Heart left ventricle (tissue), 16 donors: Measurements from ENCODE around the gene SLC4A4. TPM values are rescaled to one million over a fixed set of nuclear protein-coding genes. Genes with fewer than 3 reads are reported as not detected.

ENCODE experiments used
- ATAC-seq, 4 donors: fragments of 200-7000 bp; cut with Tn5 transposase; one replicate each; pipeline ENCODE4 v1.9.1; 2020 to 2022; ENCODE audit warnings: moderate library complexity in 4 of 4, mild to moderate bottlenecking in 3 of 4, moderate number of reproducible peaks in 1 of 4
- DNase-seq, 5 donors: peaks; one replicate each; pipeline ENCODE4 v3.0.0-alpha.2; 2020
- H3K27ac ChIP-seq, 12 donors: fragments of 200-600 bp; sonication (generic) in 4 of 12; one replicate each; pipeline versions ENCODE4 v1.5.0 to v1.8.0; 2016 to 2022; ENCODE audit warnings: mild to moderate bottlenecking in 2 of 12
- H3K27me3 ChIP-seq, 9 donors: fragments of 200-600 bp; sonication (generic) in 2 of 9; one replicate each; pipeline versions ENCODE4 v1.5.1 to v1.8.0; 2016 to 2022; ENCODE audit warnings: mild to moderate bottlenecking in 3 of 9
- H3K36me3 ChIP-seq, 9 donors: fragments of 200-600 bp; sonication (generic) in 2 of 9; one replicate each; pipeline versions ENCODE4 v1.5.0 to v1.8.0; 2018 to 2022; ENCODE audit warnings: mild to moderate bottlenecking in 2 of 9
- H3K4me1 ChIP-seq, 12 donors: fragments of 200-600 bp; sonication (generic) in 4 of 12; one replicate each; pipeline versions ENCODE4 v1.5.0 to v1.8.0; 2016 to 2022; ENCODE audit warnings: mild to moderate bottlenecking in 3 of 12
- H3K4me3 ChIP-seq, 12 donors: fragments of 200-600 bp; sonication (generic) in 4 of 12; one replicate each; pipeline versions ENCODE4 v1.5.0 to v1.8.0; 2017 to 2022; ENCODE audit warnings: mild to moderate bottlenecking in 9 of 12, moderate library complexity in 4 of 12
- H3K9me3 ChIP-seq, 12 donors: fragments of 200-600 bp; sonication (generic) in 4 of 12; one replicate each; pipeline versions ENCODE4 v1.5.0 to v1.8.0; 2016 to 2022; ENCODE audit warnings: mild to moderate bottlenecking in 1 of 12
- CTCF ChIP-seq, 12 donors: fragments of 200-600 bp; sonication (generic) in 4 of 12; IDR thresholded peaks; one replicate each; pipeline versions ENCODE4 v1.5.0 to v1.8.0; 2018 to 2022; ENCODE audit warnings: antibody characterized with exemption in 12 of 12, mild to moderate bottlenecking in 5 of 12
- POLR2A ChIP-seq, 2 donors: fragments of 450-650 bp; IDR thresholded peaks; one replicate each; pipeline ENCODE4 v1.6.1; 2017; ENCODE audit warnings: antibody characterized with exemption in 2 of 2, mild to moderate bottlenecking in 2 of 2, moderate library complexity in 2 of 2
- WGBS, 4 donors: extraction: QIAGEN DNeasy Blood & Tissue Kit in 2 of 4; methylation state at CpG; one replicate each; pipeline versions ENCODE4 v1.1.5 to v1.1.7; 2013 to 2018; 5-methylcytosine and 5-hydroxymethylcytosine counted together
- intact Hi-C, 10 donors: fragments of 100-400 bp; cut with DNase I; formaldehyde crosslinking; loops; one replicate each; pipeline versions ENCODE4 v1.11.1 to v1.14.2; 2022
- polyA plus RNA-seq, 2 donors: library from polyadenylated mRNA; stranded (reverse); fragments of 200-250 nt; gene quantifications; one replicate each; pipeline ENCODE4 v1.2.3, GENCODE V29; 2013
- total RNA-seq, 9 donors: library from RNA; depleted of rRNA in 2 of 9; stranded (reverse); fragments of >200 nt in 2 of 9; fragmentation: NEBNext Ultra II Directional in 3 of 9; extraction: Animal tissue kit (Norgen Biotek cat#: 25700) in 3 of 9; gene quantifications; one replicate each; pipeline versions ENCODE4 v1.1.0 to v1.2.4, GENCODE V29; 2016 to 2023
- donor health status: ischemic (EF 13 %, LVEDD 7.1; RV severe dilation, severe dysfunction).
- donor health status: healthy with polysubstance abuse.
- donor health status: DM: no; HTN: yes; CAD: no.
- donor health status: DM: no; HTN: no; CAD: no.
- donor health status: ischemic (EF 25% LVEDD 6.9; RV normal size, moderate dysfunction).
- donor health status: ischemic (EF 25% LVEDD 5.7; RV mildly dilated, moderate dysfunction).
- donor health status: healthy.
- donor health status: DM: yes; HTN: yes; CAD: no.
- donor health status: ischemic (EF 35%, LVEDD 5.7; RV mildly dilated, moderate dysfunction).
- donor health status: nonischemic (EF 11% LVEDD 7.7; RV severe dilation, severe dysfunction).
- donor health status: DM: yes; HTN: yes; CAD: no.
- donor health status: PGD.
- donor health status: ischemic (EF 29% LVEDD 5.4; RV normal size, mild dysfunction).
- donor health status: nonischemic (EF 23%, LVEDD 6.1; RV moderate dilation, normal function).

Gene SLC4A4
- total and polyA plus RNA-seq, 11 donors = 3.7 to 48.0 (median 17.9) TPM

GRCh38 chr4:71469541-71469940, 130.7 kb downstream of the SLC4A4 start:
- H3K36me3 ChIP-seq = peaks cover 0 to 18% (median 0%) of the 10 kb centered on the region in 9 donors
- TF ChIP-seq CTCF (IDR thresholded peaks at IDR 0.05) = no peak
- TF ChIP-seq POLR2A (IDR thresholded peaks at IDR 0.05) = no peak
- no peaks in the 10 kb centered on the region for H3K4me1 ChIP-seq
- no peak overlapping the region for H3K27ac ChIP-seq
- ATAC-seq (no peak), DNase-seq (no peak)
- intact Hi-C loops = loop anchor here in 1 of 10 donors (10.0 kb wide), 1 partner anchor 85 kb away; no protein-coding TSS in a partner anchor
- H3K9me3 ChIP-seq = no peaks in the 10 kb centered on the region
- H3K27me3 ChIP-seq = no peaks in the 10 kb centered on the region
- H3K4me3 ChIP-seq = no peak overlapping the region

- no peak for DNase-seq
- intact Hi-C loops = no loop called here
- TF ChIP-seq CTCF (IDR thresholded peaks at IDR 0.05) = no peak
- TF ChIP-seq POLR2A (IDR thresholded peaks at IDR 0.05) = no peak
- Histone ChIP-seq H3K27me3 (no peaks in the 10 kb centered on the region), H3K4me1 (no peaks in the 10 kb centered on the region), H3K27ac (no peak overlapping the region), H3K4me3 (no peak overlapping the region), H3K36me3 (peaks cover 0 to 18% (median 0%) of the 10 kb centered on the region in 9 donors), H3K9me3 (no peaks in the 10 kb centered on the region)
- ATAC-seq = no peak
Measured at GRCh38 chr4:71470524-71470923, 131.7 kb downstream of the SLC4A4 start.

- Histone ChIP-seq H3K4me1 (no peaks in the 10 kb centered on the region), H3K27me3 (no peaks in the 10 kb centered on the region), H3K9me3 (no peaks in the 10 kb centered on the region), H3K27ac (no peak overlapping the region), H3K36me3 (peaks cover 0 to 8% (median 0%) of the 10 kb centered on the region in 9 donors), H3K4me3 (no peak overlapping the region)
- no peak for ATAC-seq
- WGBS, 4 donors = 94 to 98% (median 95%) methylated on average over 2 of the region's 2 CpGs
- TF ChIP-seq POLR2A (IDR thresholded peaks at IDR 0.05) (no peak), CTCF (IDR thresholded peaks at IDR 0.05) (no peak)
- DNase-seq = no peak
- intact Hi-C loops = no loop called here
Measured at GRCh38 chr4:71472946-71473345, 134.1 kb downstream of the SLC4A4 start.

- TF ChIP-seq CTCF (IDR thresholded peaks at IDR 0.05) = no peak
- TF ChIP-seq POLR2A (IDR thresholded peaks at IDR 0.05) = no peak
Measured at GRCh38 chr4:71473541-71474240, 134.9 kb downstream of the SLC4A4 start.

More at GRCh38 chr4:71473541-71474240, 134.9 kb downstream of the SLC4A4 start:
- no peaks in the 10 kb centered on the region for H3K9me3 ChIP-seq
- 65 to 91% (median 85%) methylated on average over 4 of the region's 4 CpGs for WGBS, 4 donors
- no peak for ATAC-seq
- intact Hi-C loops = no loop called here
- peaks cover 0 to 6% (median 0%) of the 10 kb centered on the region in 9 donors for H3K36me3 ChIP-seq
- H3K27ac ChIP-seq = no peak overlapping the region
- no peak overlapping the region for H3K4me3 ChIP-seq
- H3K4me1 ChIP-seq = no peaks in the 10 kb centered on the region
- H3K27me3 ChIP-seq = no peaks in the 10 kb centered on the region
- DNase-seq = no peak
